ENCODE measurements around the gene CA7.

The CA7 gene

DNA sequence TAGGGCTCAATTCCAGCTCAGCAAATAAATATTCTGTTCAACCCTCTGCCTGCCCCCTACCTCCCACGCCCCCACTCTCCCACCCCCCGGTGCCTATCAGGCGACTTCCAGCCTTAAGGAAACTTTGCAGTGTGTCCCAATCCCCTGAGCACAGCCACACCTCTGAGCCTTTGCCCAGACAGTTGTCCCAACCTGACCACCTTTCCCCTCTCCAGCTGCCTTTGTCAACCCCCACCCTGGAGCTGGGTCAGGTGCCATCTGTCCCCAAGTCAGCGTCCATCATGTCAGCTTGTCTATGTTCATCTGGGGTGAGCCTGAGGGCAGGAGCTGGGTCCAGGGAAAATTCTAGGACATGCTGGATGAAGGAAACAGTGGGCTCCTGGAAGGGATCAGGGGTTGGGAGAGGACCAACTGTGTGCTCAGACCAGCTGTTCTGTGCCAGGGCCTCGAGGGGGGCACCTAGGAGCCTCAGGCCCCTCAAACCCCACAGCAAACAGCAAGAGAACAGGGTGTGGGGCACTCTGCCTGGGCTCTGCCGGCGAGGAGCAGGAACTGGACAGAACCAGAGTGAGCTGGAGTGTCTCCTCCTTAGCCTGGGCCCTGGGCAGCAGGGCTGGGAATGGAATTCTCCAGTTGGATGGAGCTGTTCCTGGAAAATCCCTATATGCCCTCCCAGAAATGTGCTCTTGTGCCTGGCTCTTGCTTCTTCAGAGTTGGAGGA, 56.7 kb downstream of the CA7 start:
- H3K4me3 ChIP-seq (ENCODE audit: low read depth, low read length): no peak overlapping the region
- TF ChIP-seq, protein P1, sequence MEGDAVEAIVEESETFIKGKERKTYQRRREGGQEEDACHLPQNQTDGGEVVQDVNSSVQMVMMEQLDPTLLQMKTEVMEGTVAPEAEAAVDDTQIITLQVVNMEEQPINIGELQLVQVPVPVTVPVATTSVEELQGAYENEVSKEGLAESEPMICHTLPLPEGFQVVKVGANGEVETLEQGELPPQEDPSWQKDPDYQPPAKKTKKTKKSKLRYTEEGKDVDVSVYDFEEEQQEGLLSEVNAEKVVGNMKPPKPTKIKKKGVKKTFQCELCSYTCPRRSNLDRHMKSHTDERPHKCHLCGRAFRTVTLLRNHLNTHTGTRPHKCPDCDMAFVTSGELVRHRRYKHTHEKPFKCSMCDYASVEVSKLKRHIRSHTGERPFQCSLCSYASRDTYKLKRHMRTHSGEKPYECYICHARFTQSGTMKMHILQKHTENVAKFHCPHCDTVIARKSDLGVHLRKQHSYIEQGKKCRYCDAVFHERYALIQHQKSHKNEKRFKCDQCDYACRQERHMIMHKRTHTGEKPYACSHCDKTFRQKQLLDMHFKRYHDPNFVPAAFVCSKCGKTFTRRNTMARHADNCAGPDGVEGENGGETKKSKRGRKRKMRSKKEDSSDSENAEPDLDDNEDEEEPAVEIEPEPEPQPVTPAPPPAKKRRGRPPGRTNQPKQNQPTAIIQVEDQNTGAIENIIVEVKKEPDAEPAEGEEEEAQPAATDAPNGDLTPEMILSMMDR (IDR thresholded peaks at IDR 0.05; ENCODE audit: low read depth, low read length): no peak

DNA sequence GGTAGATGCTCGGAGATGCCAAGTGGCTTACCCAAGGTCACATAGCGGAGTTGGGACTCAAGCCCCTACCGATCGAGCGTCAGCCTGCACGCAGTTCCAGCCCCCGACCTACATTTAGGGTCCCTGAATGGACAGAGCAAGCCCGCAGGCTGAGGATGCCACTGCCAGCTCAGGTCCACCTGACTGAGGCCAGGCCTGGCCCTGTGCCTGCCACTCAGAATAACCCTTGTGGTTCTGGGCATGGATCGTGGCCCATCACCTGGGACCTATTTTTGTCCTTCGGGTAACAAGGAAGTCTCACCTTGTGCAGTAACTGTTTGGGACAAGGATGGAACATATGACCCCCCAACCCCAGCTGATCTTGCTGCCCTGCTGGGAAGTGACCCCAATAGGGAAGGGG, 57.4 kb downstream of the CA7 start:
- no peak overlapping the region for H3K4me3 ChIP-seq (ENCODE audit: low read depth, low read length)
- TF ChIP-seq, protein P1 (IDR thresholded peaks at IDR 0.05; ENCODE audit: low read depth, low read length): no peak

DNA sequence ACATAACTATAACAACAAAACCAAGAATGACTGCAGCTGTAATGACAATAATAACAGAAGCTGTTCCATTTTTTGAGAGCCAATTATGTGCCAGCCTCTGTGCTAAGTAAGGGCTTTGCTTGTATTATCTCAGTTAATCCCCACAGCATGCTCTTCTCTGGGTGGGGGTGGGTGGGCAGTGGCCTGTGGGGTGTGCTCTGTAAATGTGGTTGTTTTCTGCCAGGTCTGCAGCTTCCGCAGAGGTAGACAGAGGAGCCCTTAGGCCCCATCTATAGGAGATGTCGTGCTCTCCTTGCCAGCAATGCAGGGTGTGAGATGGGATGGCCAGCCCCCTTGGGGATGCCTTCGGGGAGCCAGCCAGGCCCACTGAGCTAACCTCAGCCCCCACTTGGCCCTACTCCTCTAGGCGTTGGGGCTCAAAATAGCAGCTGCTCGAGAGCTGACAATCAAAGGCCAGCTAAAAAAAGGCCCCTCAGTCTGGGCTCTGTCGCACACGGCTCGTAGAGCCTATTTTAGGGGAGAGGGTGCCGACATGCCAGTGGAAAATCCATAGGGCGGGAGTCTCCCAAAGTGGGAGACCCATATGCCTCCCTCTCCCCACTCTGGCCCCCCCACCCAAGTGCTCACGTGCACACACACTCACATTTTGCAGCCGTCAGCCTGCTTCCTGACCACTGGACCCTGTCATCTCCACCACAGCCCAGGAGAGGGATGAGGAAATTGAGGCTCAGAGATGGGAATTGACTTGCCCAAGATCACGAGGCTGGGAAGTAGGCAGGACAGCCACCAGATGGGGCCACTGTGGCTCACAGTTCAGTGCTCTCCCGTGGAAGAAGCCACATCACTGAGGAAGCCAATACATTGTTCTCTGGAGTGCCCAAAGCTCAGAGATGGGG, 58.7 kb downstream of the CA7 start:
- H3K4me3 ChIP-seq (ENCODE audit: low read depth, low read length): no peak overlapping the region
- TF ChIP-seq, protein P1 (IDR thresholded peaks at IDR 0.05; ENCODE audit: low read depth, low read length): no peak
